ENCODE results near the gene OR51A2. TPM values are rescaled to one million over a fixed set of nuclear protein-coding genes. Genes with fewer than 3 reads are reported as not detected.

The OR51A2 gene
- total RNA-seq, 4 donors from 2014 or later, result not detected

GRCh38 chr11:4982678-4983077 lies 27.2 kb upstream of the OR51A2 start:
- intact Hi-C loops (cut with DNase I; ENCODE audit: low total_unique reads) (no loop called here), in situ Hi-C loops (cut with MboI; ENCODE audit: low sequenced_read_pairs in 4 of 4) (loop anchor here in 1 of 4 donors (25.0 kb wide), 1 partner anchor 345 kb away; the partner anchor contains the start of genes OR51D1 and OR51E1)
- no peaks in the 10 kb centered on the region for H3K9me3 ChIP-seq
- no peak overlapping the region for H3K27ac ChIP-seq
- H3K4me3 ChIP-seq, result no peak overlapping the region
- H3K27me3 ChIP-seq, result no peaks in the 10 kb centered on the region
- TF ChIP-seq POLR2A (IDR thresholded peaks at IDR 0.05) (no peak), CTCF (IDR thresholded peaks at IDR 0.05 in 4 of 5, conservative IDR thresholded peaks at IDR 0.05 in 1 of 5) (no peak)
- DNase-seq (no peak), ATAC-seq (no peak)
- no peaks in the 10 kb centered on the region for H3K36me3 ChIP-seq
- no peaks in the 10 kb centered on the region for H3K4me1 ChIP-seq

GRCh38 chr11:4979036-4979435 lies 23.5 kb upstream of the OR51A2 start:
- TF ChIP-seq POLR2A (IDR thresholded peaks at IDR 0.05) (no peak), CTCF (IDR thresholded peaks at IDR 0.05 in 4 of 5, conservative IDR thresholded peaks at IDR 0.05 in 1 of 5) (no peak)
- intact Hi-C loops (cut with DNase I; ENCODE audit: low total_unique reads), result no loop called here
- ATAC-seq (no peak), DNase-seq (no peak)
- Histone ChIP-seq H3K27ac (no peak overlapping the region), H3K9me3 (no peaks in the 10 kb centered on the region), H3K36me3 (no peaks in the 10 kb centered on the region), H3K27me3 (no peaks in the 10 kb centered on the region), H3K4me3 (no peak overlapping the region), H3K4me1 (no peaks in the 10 kb centered on the region)
- in situ Hi-C loops (cut with MboI; ENCODE audit: low sequenced_read_pairs in 4 of 4), result loop anchor here in 1 of 4 donors (25.0 kb wide), 1 partner anchor 342 kb away; the partner anchor contains the start of genes OR51D1 and OR51E1

DNA sequence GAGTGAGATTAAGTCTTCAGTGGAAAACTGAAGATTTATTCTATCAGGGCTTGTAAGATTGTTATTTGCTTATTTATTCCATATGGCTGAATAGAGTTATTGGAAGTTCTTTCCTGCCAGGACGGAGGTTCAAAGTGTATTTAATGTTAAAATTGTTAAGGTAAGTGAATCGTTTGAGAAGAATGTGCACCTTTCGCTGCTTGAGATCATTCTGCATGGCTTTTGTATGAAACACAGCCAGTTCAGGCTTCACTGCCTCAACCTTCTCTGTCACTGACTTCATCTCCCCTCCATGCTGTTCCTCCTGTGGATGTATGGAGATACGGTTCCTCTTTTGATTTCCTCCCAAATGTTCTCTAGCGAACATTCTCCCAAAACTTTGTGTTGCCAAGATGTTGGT lies 19.9 kb upstream of the OR51A2 start:
- TF ChIP-seq CTCF (IDR thresholded peaks at IDR 0.05 in 4 of 5, conservative IDR thresholded peaks at IDR 0.05 in 1 of 5) (no peak), POLR2A (IDR thresholded peaks at IDR 0.05) (no peak)
- DNase-seq, result no peak
- intact Hi-C loops (cut with DNase I; ENCODE audit: low total_unique reads) (no loop called here), in situ Hi-C loops (cut with MboI; ENCODE audit: low sequenced_read_pairs in 4 of 4) (loop anchor here in 1 of 4 donors (25.0 kb wide), 1 partner anchor 338 kb away; the partner anchor contains the start of genes OR51D1 and OR51E1)
- Histone ChIP-seq H3K27ac (no peak overlapping the region), H3K9me3 (no peaks in the 10 kb centered on the region), H3K4me1 (no peaks in the 10 kb centered on the region), H3K27me3 (no peaks in the 10 kb centered on the region), H3K36me3 (no peaks in the 10 kb centered on the region), H3K4me3 (no peak overlapping the region)
- ATAC-seq, result no peak

GRCh38 chr11:4962816-4963215 lies 7.3 kb upstream of the OR51A2 start:
- no peak for DNase-seq
- Histone ChIP-seq H3K27ac (no peak overlapping the region), H3K36me3 (no peaks in the 10 kb centered on the region), H3K4me1 (no peaks in the 10 kb centered on the region), H3K9me3 (no peaks in the 10 kb centered on the region), H3K27me3 (no peaks in the 10 kb centered on the region), H3K4me3 (no peak overlapping the region)
- intact Hi-C loops (cut with DNase I; ENCODE audit: low total_unique reads), result no loop called here
- no peak for TF ChIP-seq CTCF (IDR thresholded peaks at IDR 0.05 in 4 of 5, conservative IDR thresholded peaks at IDR 0.05 in 1 of 5)
- TF ChIP-seq POLR2A (IDR thresholded peaks at IDR 0.05), result no peak
- ATAC-seq, result no peak
- in situ Hi-C loops (cut with MboI; ENCODE audit: low sequenced_read_pairs in 4 of 4), result no loop called here

DNA sequence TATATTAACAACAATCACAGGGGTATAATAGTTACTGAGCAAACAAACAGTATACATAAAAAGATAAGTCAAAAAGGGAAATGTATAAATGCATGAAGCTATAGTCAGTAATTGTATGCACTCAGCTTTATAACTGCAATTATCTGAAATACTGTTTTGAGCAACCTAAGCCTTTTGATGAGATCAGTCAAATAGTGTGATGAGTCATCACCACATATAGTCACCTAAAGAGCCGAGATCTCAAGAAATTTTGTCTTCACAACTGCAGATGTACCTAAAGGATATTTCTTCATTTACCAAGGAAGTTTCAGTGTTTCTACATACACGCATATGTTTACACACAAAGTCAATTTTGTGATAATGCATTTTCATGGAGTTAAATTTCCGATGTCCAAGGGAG lies 5.4 kb upstream of the OR51A2 start:
- Histone ChIP-seq H3K4me1 (no peaks in the 10 kb centered on the region), H3K36me3 (no peaks in the 10 kb centered on the region), H3K4me3 (no peak overlapping the region), H3K27me3 (no peaks in the 10 kb centered on the region), H3K27ac (no peak overlapping the region), H3K9me3 (no peaks in the 10 kb centered on the region)
- intact Hi-C loops (cut with DNase I; ENCODE audit: low total_unique reads) (no loop called here), in situ Hi-C loops (cut with MboI; ENCODE audit: low sequenced_read_pairs in 4 of 4) (no loop called here)
- ATAC-seq, result no peak
- TF ChIP-seq POLR2A (IDR thresholded peaks at IDR 0.05) (no peak), CTCF (IDR thresholded peaks at IDR 0.05 in 4 of 5, conservative IDR thresholded peaks at IDR 0.05 in 1 of 5) (no peak)
- no peak for DNase-seq

Measured in gastrocnemius medialis (tissue), 4 donors.